IMR-90 (cell line): Measurements from ENCODE around the gene XKR7.

ENCODE experiments used
- CTCF ChIP-seq: conservative IDR thresholded peaks from 2 replicates; pipeline ENCODE4 v1.5.1; 2012; ENCODE audit warnings: mild to moderate bottlenecking, low read depth, low read length, improper control_type of control experiment
- POLR2A ChIP-seq: IDR thresholded peaks from 2 replicates; pipeline ENCODE4 v1.6.1; 2012; ENCODE audit warnings: mild to moderate bottlenecking, low read depth, low read length
- SMC3 ChIP-seq: fragments of 150-350 bp; IDR thresholded peaks from 2 replicates; pipeline ENCODE4 v1.6.1; 2016; ENCODE audit warnings: low read depth, mild to moderate bottlenecking, antibody characterized with exemption, low read length, moderate library complexity
- USF2 ChIP-seq: fragments of 150-350 bp; IDR thresholded peaks from 2 replicates; pipeline ENCODE4 v1.6.1; 2017; ENCODE audit warnings: mild to moderate bottlenecking, antibody characterized with exemption, low read length, low read depth

- TF ChIP-seq CTCF: no peak
- no peak for TF ChIP-seq USF2
- no peak for TF ChIP-seq POLR2A
- TF ChIP-seq SMC3: no peak
These were observed 84.3 kb downstream of the XKR7 start, which contains the start of gene HCK for GRCh38 chr20:32052090-32052777.
